Pancreas (tissue), 10 donors: ENCODE data around the gene MIR17HG. TPM values are rescaled to one million over a fixed set of nuclear protein-coding genes. Genes with fewer than 3 reads are reported as not detected.

Experiments used
- ATAC-seq, 4 donors: fragments of 200-7000 bp; cut with Tn5 transposase; one replicate each; pipeline versions ENCODE4 v1.8.0 to v1.9.1; 2020; ENCODE audit warnings: mild to moderate bottlenecking in 4 of 4, moderate library complexity in 4 of 4
- DNase-seq, 6 donors: peaks; one replicate each; pipeline ENCODE4 v3.0.0-alpha.2; 2020
- FAIRE-seq: peaks from 2 replicates; lab custom pipeline; 2012; peaks lifted over from hg19 to GRCh38; lab: Jason Lieb, UNC
- H3K27ac ChIP-seq, 4 donors: fragments of 200-600 bp; sonication (generic); 1 replicate in 3 of 4; 2 replicates in 1 of 4; pipeline versions ENCODE4 v1.5.0 to v1.8.0; 2020
- H3K27me3 ChIP-seq, 4 donors: fragments of 200-600 bp; one replicate each; pipeline ENCODE4 v1.8.0; 2021
- H3K36me3 ChIP-seq, 3 donors: fragments of 200-600 bp; sonication (generic) in 1 of 3; one replicate each; pipeline versions ENCODE4 v1.5.0 to v1.8.0; 2020 to 2021
- H3K4me1 ChIP-seq, 3 donors: fragments of 200-600 bp; one replicate each; pipeline ENCODE4 v1.8.0; 2021
- H3K4me3 ChIP-seq, 4 donors: fragments of 200-600 bp; sonication (generic) in 2 of 4; one replicate each; pipeline versions ENCODE4 v1.5.0 to v1.8.0; 2020 to 2021
- H3K9me3 ChIP-seq, 4 donors: fragments of 200-600 bp; one replicate each; pipeline ENCODE4 v1.8.0; 2021
- CTCF ChIP-seq, 4 donors: fragments of 200-600 bp; sonication (generic) in 3 of 4; IDR thresholded peaks; one replicate each; pipeline versions ENCODE4 v1.5.0 to v1.8.0; 2021; ENCODE audit warnings: antibody characterized with exemption in 4 of 4
- WGBS, 2 donors: extraction: QIAGEN DNeasy Blood & Tissue Kit; methylation state at CpG; one replicate each; pipeline ENCODE4 v1.1.7; 2013; 5-methylcytosine and 5-hydroxymethylcytosine counted together
- intact Hi-C, 3 donors: fragments of 100-400 bp; cut with DNase I; formaldehyde crosslinking; loops; one replicate each; pipeline versions ENCODE4 v1.11.1 to v1.14.2; 2022
- polyA plus RNA-seq, 2 donors: library from polyadenylated mRNA; stranded (reverse); fragments of 200-250 nt; gene quantifications; one replicate each; pipeline ENCODE4 v1.2.3, GENCODE V29; 2013
- total RNA-seq, 6 donors: library from RNA; stranded (reverse); fragmentation: NEBNext Ultra II Directional in 4 of 6; extraction: Animal tissue kit (Norgen Biotek cat#: 25700) in 4 of 6; gene quantifications; one replicate each; pipeline versions ENCODE4 v1.2.1 to v1.2.4, GENCODE V29; 2021 to 2023
- donor health status: healthy with polysubstance abuse.
- donor health status: DM: no; HTN: no; CAD: no; lungs with moderate emphysema.
- donor health status: DM: no; HTN: no; CAD: no.
- donor health status: control.
- donor health status: control.
- donor health status: Bipolar disorder and iron deficiency.
- donor health status: DM: yes; HTN: yes; CAD: no.
- donor health status: DM: no; HTN: no; CAD: no.
- donor health status: DM: no; HTN: no; CAD: no.
- donor health status: DM: yes; HTN: yes; CAD: no.

MIR17HG gene
- total and polyA plus RNA-seq, 8 donors: 2.3 to 6.0 (median 3.8) TPM

- Histone ChIP-seq H3K9me3 (no peaks in the 10 kb centered on the region), H3K36me3 (peaks cover 0 to under 1% (median 0%) of the 10 kb centered on the region in 3 donors), H3K27me3 (peaks cover 0 to 7% (median 0%) of the 10 kb centered on the region in 4 donors), H3K4me1 (peaks cover 10 to 20% (median 16%) of the 10 kb centered on the region in 3 donors), H3K4me3 (peak overlapping the region; percentile 76 to 96 (median 88)), H3K27ac (peak overlapping the region; percentile 83 to 97 (median 96))
- no peak for TF ChIP-seq CTCF (IDR thresholded peaks at IDR 0.05)
- intact Hi-C loops: no loop called here
- 0 to 1% methylated on average over 26 to 141 of the region's 141 CpGs for WGBS, 2 donors
- DNase-seq (peak; percentile 34 to 83 (median 55)), ATAC-seq (peak; percentile 8 to 68 (median 46)), FAIRE-seq (no peak)
Observed at GRCh38 chr13:91347996-91348905, 764 bp downstream of the MIR17HG start.

GRCh38 chr13:91348906-91349435 lies 1.5 kb downstream of the MIR17HG start:
- Histone ChIP-seq H3K36me3 (peaks cover 0 to 6% (median 0%) of the 10 kb centered on the region in 3 donors), H3K27me3 (peaks cover 0 to 6% (median 0%) of the 10 kb centered on the region in 4 donors), H3K9me3 (no peaks in the 10 kb centered on the region), H3K4me1 (peaks cover 10 to 26% (median 23%) of the 10 kb centered on the region in 3 donors), H3K27ac (peak overlapping the region; percentile 82 to 97 (median 96)), H3K4me3 (peak overlapping the region; percentile 76 to 96 (median 88))
- ATAC-seq (peak; percentile 68 to 88 (median 78)), DNase-seq (peak; percentile 87 to 99 (median 93)), FAIRE-seq (no peak)
- intact Hi-C loops: no loop called here
- WGBS, 2 donors: 0 to 1% methylated on average over 29 to 46 of the region's 46 CpGs
- peak; percentile 91 to 98 (median 96) for TF ChIP-seq CTCF (IDR thresholded peaks at IDR 0.05)

GRCh38 chr13:91349992-91350911 lies 2.8 kb downstream of the MIR17HG start:
- WGBS, 2 donors: 50 to 51% methylated on average over 5 of the region's 5 CpGs
- no peak overlapping the region for H3K27ac ChIP-seq
- peaks cover 0 to 8% (median 5%) of the 10 kb centered on the region in 3 donors for H3K36me3 ChIP-seq
- DNase-seq (no peak), FAIRE-seq (no peak), ATAC-seq (no peak)
- H3K4me3 ChIP-seq: peak overlapping the region in 2 of 4 donors; percentile 88 to 89
- TF ChIP-seq CTCF (IDR thresholded peaks at IDR 0.05): no peak
- H3K4me1 ChIP-seq: peaks cover 10 to 28% (median 26%) of the 10 kb centered on the region in 3 donors
- H3K27me3 ChIP-seq: no peaks in the 10 kb centered on the region
- no peaks in the 10 kb centered on the region for H3K9me3 ChIP-seq
- intact Hi-C loops: no loop called here

- H3K27ac ChIP-seq: no peak overlapping the region
- 94% methylated on average over 5 of the region's 5 CpGs for WGBS, 2 donors
- H3K9me3 ChIP-seq: no peaks in the 10 kb centered on the region
- no peak for DNase-seq
- intact Hi-C loops: no loop called here
- no peak overlapping the region for H3K4me3 ChIP-seq
- TF ChIP-seq CTCF (IDR thresholded peaks at IDR 0.05): no peak
- H3K27me3 ChIP-seq: no peaks in the 10 kb centered on the region
- no peak for FAIRE-seq
- peaks cover 0 to 8% (median 5%) of the 10 kb centered on the region in 3 donors for H3K36me3 ChIP-seq
- ATAC-seq: no peak
- H3K4me1 ChIP-seq: peaks cover 10 to 28% (median 26%) of the 10 kb centered on the region in 3 donors
Observed at GRCh38 chr13:91351123-91351522, 3.6 kb downstream of the MIR17HG start.
